ENCODE data around the gene MBLAC1. TPM values are rescaled to one million over a fixed set of nuclear protein-coding genes. Genes with fewer than 3 reads are reported as not detected.

The MBLAC1 gene, protein sequence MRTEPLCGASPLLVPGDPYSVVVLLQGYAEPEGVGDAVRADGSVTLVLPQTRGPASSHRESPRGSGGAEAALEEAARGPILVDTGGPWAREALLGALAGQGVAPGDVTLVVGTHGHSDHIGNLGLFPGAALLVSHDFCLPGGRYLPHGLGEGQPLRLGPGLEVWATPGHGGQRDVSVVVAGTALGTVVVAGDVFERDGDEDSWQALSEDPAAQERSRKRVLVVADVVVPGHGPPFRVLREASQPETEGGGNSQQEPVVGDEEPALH
- 1 to 10 TPM; 2.3 to 2.9 TPM for total RNA-seq

DNA sequence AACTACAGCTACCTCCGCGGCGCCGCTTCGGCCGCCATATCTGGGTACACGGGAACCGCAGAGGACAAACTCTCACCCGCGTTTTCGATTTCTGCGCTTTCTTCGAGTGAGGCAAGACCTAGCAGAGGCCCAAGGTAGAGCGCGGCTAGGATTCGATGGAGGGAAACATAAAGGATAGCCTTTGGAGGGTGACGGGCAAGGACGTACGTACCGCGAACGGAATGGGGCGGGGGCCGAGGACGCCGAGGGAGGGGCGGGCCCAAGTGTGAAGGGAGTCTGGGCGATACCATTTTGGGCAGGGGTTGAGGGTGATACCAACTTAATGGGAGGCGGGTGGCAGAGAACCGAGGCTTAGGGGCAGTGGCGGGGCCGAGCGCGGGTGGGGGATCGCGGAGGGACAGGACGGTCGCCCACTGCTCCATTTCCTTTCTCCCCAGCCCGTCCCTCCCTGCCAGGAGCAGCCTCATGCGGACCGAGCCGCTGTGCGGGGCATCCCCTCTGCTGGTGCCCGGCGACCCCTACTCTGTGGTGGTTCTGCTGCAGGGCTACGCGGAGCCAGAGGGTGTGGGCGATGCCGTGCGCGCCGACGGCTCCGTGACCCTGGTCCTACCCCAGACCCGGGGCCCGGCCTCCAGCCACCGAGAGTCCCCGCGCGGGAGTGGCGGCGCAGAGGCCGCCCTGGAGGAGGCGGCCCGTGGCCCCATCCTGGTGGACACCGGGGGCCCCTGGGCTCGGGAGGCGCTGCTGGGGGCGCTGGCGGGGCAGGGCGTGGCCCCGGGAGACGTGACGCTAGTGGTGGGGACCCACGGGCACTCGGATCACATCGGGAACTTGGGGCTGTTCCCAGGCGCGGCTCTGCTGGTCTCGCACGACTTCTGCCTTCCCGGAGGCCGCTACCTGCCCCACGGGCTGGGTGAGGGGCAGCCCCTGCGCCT lies at the start of gene MBLAC1:
MBLAC1 (plus strand) TSS at position 37 of the 935 bp plus-strand sequence; CDS start at position 466, 429 bp downstream.
- CTCF ChIA-PET = interaction anchor here (0.8 to 1.4 kb wide), 4 partner anchors 22 to 218 kb away, joined by 3 to 4 read pairs (median 4); partner anchors contain the start of genes AP4M1, LAMTOR4 and MCM7
- peak within 1 kb of the TSS; percentile 100 for H3K4me3 Mint-ChIP-seq

GRCh38 chr7:100077205-100077604 lies 49.6 kb upstream of the MBLAC1 start:
- CTCF ChIA-PET = interaction anchor here (0.6 to 0.7 kb wide), 2 partner anchors 13 to 61 kb away, joined by 3 read pairs; no protein-coding TSS in a partner anchor
- Mint-ChIP-seq H3K27ac (no peak overlapping the region), H3K36me3 (ENCODE audit: low read depth) (peaks cover 55% of the 10 kb centered on the region), H3K9me3 (peaks cover 9% of the 10 kb centered on the region), H3K4me1 (ENCODE audit: low read depth) (peaks cover 22% of the 10 kb centered on the region), H3K4me3 (no peak overlapping the region), H3K27me3 (ENCODE audit: low read depth) (no peaks in the 10 kb centered on the region)
- intact Hi-C loops (cut with micrococcal nuclease) = no loop called here
- DNase-seq = no peak

More for the DNA sequence above, at the start of gene MBLAC1:
- H3K36me3 Mint-ChIP-seq (ENCODE audit: low read depth) = peaks cover 13% of the 10 kb centered on the region
- H3K27ac Mint-ChIP-seq = peak within 1 kb of the TSS; percentile 99
- H3K27me3 Mint-ChIP-seq (ENCODE audit: low read depth) = no peaks in the 10 kb centered on the region
- DNase-seq = peak; percentile 94
- no peaks in the 10 kb centered on the region for H3K9me3 Mint-ChIP-seq
- peaks cover 30% of the 10 kb centered on the region for H3K4me1 Mint-ChIP-seq (ENCODE audit: low read depth)
- intact Hi-C loops (cut with micrococcal nuclease) = loop anchor here (1.0 to 5.0 kb wide), 6 partner anchors 8 to 720 kb away; partner anchors contain the start of genes AP4M1, BUD31, CNPY4 and MCM7

DNA sequence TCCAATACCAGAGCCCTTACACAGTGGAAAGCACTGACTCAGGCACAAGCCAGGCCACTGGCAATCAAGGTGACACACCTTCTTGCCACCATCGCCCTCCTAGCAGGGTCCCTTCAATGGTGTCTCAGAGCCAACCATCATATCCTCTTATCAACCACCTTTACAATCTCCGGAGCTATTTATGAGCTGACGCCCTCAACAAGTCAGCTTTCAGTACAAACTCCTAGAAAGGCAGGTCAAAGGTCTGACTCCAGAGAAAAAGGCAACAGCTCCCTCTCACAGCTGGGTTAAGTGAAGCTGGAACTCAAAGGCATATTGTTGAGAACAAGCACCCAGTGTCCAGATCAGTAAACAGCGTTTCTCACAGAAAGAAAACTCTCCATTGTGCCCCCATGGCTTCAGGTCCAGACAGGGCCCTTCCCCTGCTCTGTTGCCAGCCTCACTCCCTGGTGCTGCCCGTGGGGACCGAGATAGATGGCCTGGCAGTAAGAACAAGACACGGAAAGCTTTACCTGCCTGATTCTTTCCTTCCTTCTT lies 47.7 kb upstream of the MBLAC1 start:
- intact Hi-C loops (cut with micrococcal nuclease) = no loop called here
- Mint-ChIP-seq H3K4me3 (no peak overlapping the region), H3K36me3 (ENCODE audit: low read depth) (peaks cover 37% of the 10 kb centered on the region), H3K4me1 (ENCODE audit: low read depth) (peaks cover 29% of the 10 kb centered on the region), H3K27me3 (ENCODE audit: low read depth) (no peaks in the 10 kb centered on the region), H3K27ac (no peak overlapping the region), H3K9me3 (no peaks in the 10 kb centered on the region)
- no peak for DNase-seq
- CTCF ChIA-PET = interaction anchor here (1.2 kb wide), 1 partner anchor 22 kb away, joined by 3 read pairs; no protein-coding TSS in a partner anchor

DNA sequence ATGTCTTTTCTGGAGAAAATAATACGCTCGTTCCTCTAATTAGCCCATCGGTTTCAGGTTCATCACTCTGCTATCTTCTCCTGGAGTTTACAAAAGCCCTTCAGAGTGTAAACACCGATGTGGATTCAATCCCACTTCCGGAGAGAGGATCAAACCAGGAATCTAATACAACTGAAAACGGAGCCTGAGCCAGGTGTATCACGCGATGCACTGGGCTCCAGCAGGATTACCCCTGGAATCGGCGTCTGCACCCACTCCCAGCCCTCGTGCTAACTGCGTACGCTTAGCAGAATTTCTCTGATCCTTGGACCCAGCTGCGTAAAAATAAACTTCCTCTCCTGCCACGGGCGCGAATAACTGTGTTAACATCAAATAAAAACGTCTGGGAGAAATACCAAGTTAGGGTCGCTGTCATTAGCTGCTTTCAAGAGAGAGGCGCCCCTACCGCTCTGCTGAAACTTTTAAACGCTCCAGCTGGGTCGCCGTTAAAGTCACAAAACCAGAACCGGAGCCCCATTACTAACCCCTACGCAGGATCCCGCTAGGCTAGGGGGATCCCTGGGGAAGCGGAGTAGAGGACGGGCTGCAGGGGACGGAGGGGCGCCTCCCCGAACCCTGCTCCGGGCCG lies 45.7 kb upstream of the MBLAC1 start:
- Mint-ChIP-seq H3K4me1 (ENCODE audit: low read depth) (peaks cover 29% of the 10 kb centered on the region), H3K9me3 (no peaks in the 10 kb centered on the region), H3K4me3 (peak overlapping the region; percentile 88), H3K36me3 (ENCODE audit: low read depth) (peaks cover 18% of the 10 kb centered on the region), H3K27ac (peak overlapping the region; percentile 86), H3K27me3 (ENCODE audit: low read depth) (no peaks in the 10 kb centered on the region)
- intact Hi-C loops (cut with micrococcal nuclease) = loop anchor here (1.0 to 5.0 kb wide), 9 partner anchors 20 to 346 kb away; partner anchors contain the start of genes AP4M1, MBLAC1, MCM7 and MEPCE
- CTCF ChIA-PET = interaction anchor here (1.5 kb wide), 1 partner anchor 65 kb away, joined by 3 read pairs; no protein-coding TSS in a partner anchor
- peak; percentile 22 for DNase-seq

- Mint-ChIP-seq H3K4me3 (peak within 1 kb of the TSS; percentile 88), H3K27ac (peak within 1 kb of the TSS; percentile 86)
- peak; percentile 99 for DNase-seq
These were observed 45.1 kb upstream of the MBLAC1 start, which contains the start of gene ZNF3 for GRCh38 chr7:100081535-100082102. TSS of gene ZNF3 (minus strand) at chr7:100081723. CDS start at chr7:100077357, 4,366 bp downstream.

GRCh38 chr7:100082978-100083377 lies 43.8 kb upstream of the MBLAC1 start:
- H3K27me3 Mint-ChIP-seq (ENCODE audit: low read depth) = no peaks in the 10 kb centered on the region
- CTCF ChIA-PET = interaction anchor here (0.6 to 1.2 kb wide), 14 partner anchors 10 to 174 kb away, joined by 3 to 9 read pairs (median 4); no protein-coding TSS in a partner anchor
- no peak for DNase-seq
- intact Hi-C loops (cut with micrococcal nuclease) = loop anchor here (1.0 to 5.0 kb wide), 4 partner anchors 48 to 707 kb away; partner anchors contain the start of genes BUD31, MEPCE, PDAP1 and ZCWPW1
- H3K4me3 Mint-ChIP-seq = peak overlapping the region; percentile 88
- peak overlapping the region; percentile 86 for H3K27ac Mint-ChIP-seq
- H3K9me3 Mint-ChIP-seq = no peaks in the 10 kb centered on the region
- peaks cover 34% of the 10 kb centered on the region for H3K4me1 Mint-ChIP-seq (ENCODE audit: low read depth)
- peaks cover 8% of the 10 kb centered on the region for H3K36me3 Mint-ChIP-seq (ENCODE audit: low read depth)

More at GRCh38 chr7:100081535-100082102, 45.1 kb upstream of the MBLAC1 start, which contains the start of gene ZNF3:
- Mint-ChIP-seq H3K9me3 (no peaks in the 10 kb centered on the region), H3K27me3 (ENCODE audit: low read depth) (no peaks in the 10 kb centered on the region), H3K4me1 (ENCODE audit: low read depth) (peaks cover 29% of the 10 kb centered on the region), H3K36me3 (ENCODE audit: low read depth) (peaks cover 13% of the 10 kb centered on the region)
- intact Hi-C loops (cut with micrococcal nuclease) = loop anchor here (1.0 to 5.0 kb wide), 12 partner anchors 20 to 705 kb away; partner anchors contain the start of genes AP4M1, BUD31, MBLAC1 and MCM7
- CTCF ChIA-PET = interaction anchor here (0.7 to 1.2 kb wide), 5 partner anchors 11 to 168 kb away, joined by 3 to 9 read pairs (median 4); no protein-coding TSS in a partner anchor

DNA sequence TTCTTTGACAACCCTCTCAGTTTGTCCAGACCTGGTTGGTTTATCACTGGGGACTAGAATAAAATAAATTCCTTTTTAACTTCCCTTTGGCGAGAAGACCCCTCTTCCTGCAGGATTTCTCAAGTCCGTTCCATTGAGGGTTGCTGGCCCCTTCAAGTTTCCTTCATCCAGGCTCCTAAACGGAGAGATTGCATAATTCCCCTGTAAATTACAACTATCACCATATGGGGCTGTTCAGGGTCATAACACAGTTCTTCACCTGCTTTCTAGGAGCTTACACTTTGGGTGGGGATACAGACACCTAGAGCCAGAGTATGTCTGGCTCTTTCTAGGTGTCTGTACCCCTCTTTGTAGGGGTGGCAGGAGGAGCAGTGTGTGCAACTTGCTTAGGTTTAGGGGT lies 41.3 kb upstream of the MBLAC1 start:
- no peak for DNase-seq
- Mint-ChIP-seq H3K4me3 (no peak overlapping the region), H3K4me1 (ENCODE audit: low read depth) (peaks cover 31% of the 10 kb centered on the region), H3K9me3 (no peaks in the 10 kb centered on the region), H3K36me3 (ENCODE audit: low read depth) (peaks cover 5% of the 10 kb centered on the region), H3K27me3 (ENCODE audit: low read depth) (no peaks in the 10 kb centered on the region), H3K27ac (no peak overlapping the region)
- CTCF ChIA-PET = interaction anchor here (1.6 kb wide), 1 partner anchor 95 kb away, joined by 4 read pairs; no protein-coding TSS in a partner anchor
- intact Hi-C loops (cut with micrococcal nuclease) = no loop called here

GRCh38 chr7:100087055-100087750 lies 39.6 kb upstream of the MBLAC1 start:
- CTCF ChIA-PET = no interaction called here
- Mint-ChIP-seq H3K9me3 (no peaks in the 10 kb centered on the region), H3K4me1 (ENCODE audit: low read depth) (peaks cover 38% of the 10 kb centered on the region), H3K36me3 (ENCODE audit: low read depth) (peaks cover 15% of the 10 kb centered on the region), H3K4me3 (peak overlapping the region; percentile 13), H3K27me3 (ENCODE audit: low read depth) (no peaks in the 10 kb centered on the region), H3K27ac (peak overlapping the region; percentile 2)
- no peak for DNase-seq
- intact Hi-C loops (cut with micrococcal nuclease) = no loop called here

DNA sequence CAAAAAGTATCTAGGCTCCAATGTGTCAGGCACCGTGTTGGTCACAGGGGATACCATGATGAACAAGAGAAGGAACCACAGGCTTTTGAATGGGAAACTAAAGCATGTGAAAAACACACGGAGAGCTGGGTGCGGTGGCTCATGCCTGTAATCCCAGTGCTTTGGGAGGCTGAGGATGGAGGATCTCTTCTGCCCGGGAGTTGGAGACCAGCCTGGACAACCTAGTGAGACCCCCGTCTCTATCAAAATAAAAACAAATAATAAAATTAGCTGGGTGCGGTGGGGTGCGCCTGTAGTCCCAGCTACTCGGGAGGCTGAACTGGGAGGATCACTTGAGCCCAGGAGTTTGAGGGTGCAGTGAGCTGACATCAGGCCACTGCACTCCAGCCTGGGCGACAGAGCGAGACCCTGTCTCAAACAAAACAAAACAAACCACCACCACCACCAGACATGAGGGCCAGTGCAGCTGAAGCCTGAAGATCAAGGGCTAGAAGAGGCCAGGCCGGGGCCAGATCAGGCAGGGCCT lies 38.6 kb upstream of the MBLAC1 start:
- Mint-ChIP-seq H3K36me3 (ENCODE audit: low read depth) (peaks cover 24% of the 10 kb centered on the region), H3K27me3 (ENCODE audit: low read depth) (no peaks in the 10 kb centered on the region), H3K9me3 (no peaks in the 10 kb centered on the region), H3K4me3 (peak overlapping the region; percentile 88), H3K4me1 (ENCODE audit: low read depth) (peaks cover 36% of the 10 kb centered on the region), H3K27ac (peak overlapping the region; percentile 90)
- CTCF ChIA-PET = interaction anchor here (1.0 kb wide), 1 partner anchor 41 kb away, joined by 3 read pairs; no protein-coding TSS in a partner anchor
- intact Hi-C loops (cut with micrococcal nuclease) = no loop called here
- DNase-seq = no peak

Measured in activated naive CD4-positive, alpha-beta T cell treated with anti-CD3 and anti-CD28 coated beads for 36 hours (primary cell).